K562 (cell line): ENCODE measurements around the gene CNRIP1. TPM values are rescaled to one million over a fixed set of nuclear protein-coding genes. Genes with fewer than 3 reads are reported as not detected.

Source experiments
- ATAC-seq: fragments of 200-7000 bp; cut with Tn5 transposase; 3 replicates; pipeline ENCODE4 v1.9.1; 2020; ENCODE audit warnings: moderate library complexity
- BruUV-seq: library from RNA; stranded (reverse); fragments of 400-500 nt; replicated peaks from 2 replicates; lab custom pipeline; 2021; lab: Mats Ljungman, UMichigan
- CTCF ChIA-PET: fragments of 300-600 bp; formaldehyde crosslinking; extraction: SDS; loops from one replicate; lab custom pipeline; 2021; ENCODE audit warnings: low intra/inter-chr PET ratio; lab: Yijun Ruan, JAX
- POLR2A ChIA-PET: fragments of 300-600, 350-650 bp; sonication (Branson Sonifier 250); formaldehyde crosslinking; extraction: SDS; loops from one replicate; lab custom pipeline; 2021; ENCODE audit warnings: antibody characterized with exemption, inconsistent platforms; lab: Yijun Ruan, JAX
- DNase-seq, 4 experiments: peaks; one replicate each; pipeline versions ENCODE4 v3.0.0 to v3.0.0-alpha.2; 2011 to 2018; ENCODE audit warnings: low spot score in 3 of 4, mixed read lengths in 3 of 4; ENCODE audit errors: extremely low read depth in 1 of 4
- FAIRE-seq: peaks from 2 replicates; lab custom pipeline; 2011; peaks lifted over from hg19 to GRCh38; lab: Jason Lieb, UNC
- H2AFZ ChIP-seq: 2 replicates; pipeline ENCODE4 v1.6.0; 2011; ENCODE audit warnings: low read depth, low read length, control low read depth, inconsistent platforms
- H3K27ac ChIP-seq: fragments of 200-600 bp; 3 replicates; pipeline ENCODE4 v1.8.0; 2011; ENCODE audit warnings: low read depth, mild to moderate bottlenecking, control low read depth, inconsistent platforms, low read length, moderate library complexity, mixed read lengths; ENCODE audit errors: extremely low read depth
- H3K27me3 ChIP-seq, 2 experiments: fragments of 300-600 bp in 1 of 2; 2 replicates in 1 of 2; 3 replicates in 1 of 2; pipeline versions ENCODE4 v1.6.0 to v1.8.0; 2011; ENCODE audit warnings: inconsistent platforms in 2 of 2, low read length in 2 of 2, mild to moderate bottlenecking in 1 of 2, mixed read lengths in 1 of 2, moderate library complexity in 1 of 2; ENCODE audit not compliant: control insufficient read depth in 2 of 2, insufficient read depth in 2 of 2
- H3K36me3 ChIP-seq: fragments of 300-600 bp; 3 replicates; pipeline ENCODE4 v1.8.0; 2011; ENCODE audit warnings: mild to moderate bottlenecking, low read length, inconsistent platforms; ENCODE audit not compliant: control insufficient read depth, insufficient read depth
- H3K4me1 ChIP-seq, 2 experiments: fragments of 200-600 bp in 1 of 2; replicated peaks in 1 of 2; 2 replicates in 1 of 2; 3 replicates in 1 of 2; pipeline versions ENCODE4 v1.5.1 to v1.8.0; 2011; ENCODE audit warnings: inconsistent platforms in 2 of 2, low read length in 2 of 2, mild to moderate bottlenecking in 1 of 2, mixed read lengths in 1 of 2, moderate library complexity in 1 of 2; ENCODE audit not compliant: control insufficient read depth in 2 of 2, insufficient read depth in 2 of 2
- H3K4me2 ChIP-seq: 2 replicates; pipeline ENCODE4 v1.6.1; 2011; ENCODE audit warnings: low read length, control low read depth, inconsistent platforms, mixed read lengths; ENCODE audit not compliant: insufficient read depth
- H3K4me3 ChIP-seq: fragments of 200-600 bp; sonication (generic), shearing (Covaris generic); 2 replicates; pipeline ENCODE4 v1.5.1; 2016; ENCODE audit warnings: control low read depth, inconsistent platforms
- H3K79me2 ChIP-seq: fragments of 200-600 bp; 3 replicates; pipeline ENCODE4 v1.8.0; 2011; ENCODE audit warnings: low read length, inconsistent platforms; ENCODE audit not compliant: control insufficient read depth, insufficient read depth
- H3K9ac ChIP-seq, 2 experiments: 2 replicates each; pipeline versions ENCODE4 v1.6.0 to v1.6.1; 2011; ENCODE audit warnings: low read depth in 2 of 2, low read length in 2 of 2, control low read depth in 1 of 2, inconsistent platforms in 1 of 2, mild to moderate bottlenecking in 1 of 2, mixed read lengths in 1 of 2; ENCODE audit not compliant: insufficient read depth in 1 of 2
- H3K9me1 ChIP-seq: one replicate; pipeline ENCODE4 v1.6.0; 2011; ENCODE audit warnings: inconsistent platforms, mild to moderate bottlenecking, low read length, moderate library complexity; ENCODE audit not compliant: control insufficient read depth, insufficient read depth
- H3K9me3 ChIP-seq: replicated peaks from 2 replicates; pipeline ENCODE4 v1.5.1; 2011; ENCODE audit warnings: low read depth, low read length, inconsistent platforms; ENCODE audit not compliant: control insufficient read depth, insufficient read depth
- H4K20me1 ChIP-seq: replicated peaks from 2 replicates; pipeline ENCODE4 v1.6.1; 2011; ENCODE audit warnings: low read length, inconsistent platforms, mixed read lengths; ENCODE audit not compliant: control insufficient read depth, insufficient read depth
- KLF13 ChIP-seq: fragments of 450-650 bp; IDR thresholded peaks from 2 replicates; pipeline ENCODE4 v1.6.1; 2016; ENCODE audit warnings: missing genetic modification characterization, low read depth, mild to moderate bottlenecking, missing compliant biosample characterization, moderate library complexity, borderline replicate concordance
- NFIX ChIP-seq: fragments of 250-450 bp; sonication (Bioruptor Pico); IDR thresholded peaks from 2 replicates; pipeline ENCODE4 v1.4.0; 2020; ENCODE audit warnings: low read depth, mild to moderate bottlenecking, moderate library complexity
- PRPF4 ChIP-seq: fragments of 200-400 bp; formaldehyde crosslinking; IDR thresholded peaks from one replicate; pipeline ENCODE4 v1.6.1; 2017; ENCODE audit warnings: low read length, low read depth, mild to moderate bottlenecking; ENCODE audit not compliant: insufficient read depth, poor library complexity, severe bottlenecking
- SETDB1 ChIP-seq: IDR thresholded peaks from one replicate; pipeline ENCODE4 v1.6.1; 2012; ENCODE audit warnings: low read length, control low read depth, inconsistent platforms
- TSC22D4 ChIP-seq: fragments of 450-650 bp; IDR thresholded peaks from 2 replicates; pipeline ENCODE4 v1.6.1; 2016; ENCODE audit warnings: missing genetic modification characterization, missing biosample characterization, control low read depth
- ZFP1 ChIP-seq: fragments of 450-650 bp; formaldehyde crosslinking; IDR thresholded peaks from 2 replicates; pipeline ENCODE4 v1.4.0; 2020; ENCODE audit warnings: mild to moderate bottlenecking, mixed read lengths
- ZNF239 ChIP-seq: fragments of 250-450 bp; sonication (Bioruptor Pico); IDR thresholded peaks from 2 replicates; pipeline ENCODE4 v1.4.0; 2020; ENCODE audit warnings: mild to moderate bottlenecking
- ZNF263 ChIP-seq: sonication (generic); formaldehyde crosslinking; IDR thresholded peaks from 2 replicates; pipeline ENCODE4 v1.8.0; 2022; ENCODE audit warnings: mild to moderate bottlenecking, missing genetic modification reagents, borderline replicate concordance
- ZNF589 ChIP-seq: fragments of 200-800 bp; sonication (Bioruptor generic); IDR thresholded peaks from 2 replicates; pipeline ENCODE4 v1.6.1; 2016; ENCODE audit warnings: low read depth, missing genetic modification characterization, missing compliant biosample characterization
- WGBS: fragments of 100-300 bp; shearing (Covaris generic); methylation state at CpG from one replicate; pipeline ENCODE4 v1.1.6; 2016; ENCODE audit warnings: low coverage, mixed read lengths; ENCODE audit not compliant: insufficient coverage; ENCODE audit errors: missing lambda C conversion rate; 5-methylcytosine and 5-hydroxymethylcytosine counted together
- in situ Hi-C: fragments of 300-500 bp; cut with MboI; formaldehyde crosslinking; loops from 4 replicates; pipeline ENCODE4 v1.15.0; 2018; ENCODE audit warnings: inconsistent platforms, mixed read lengths
- intact Hi-C: fragments of 100-400 bp; cut with micrococcal nuclease; formaldehyde crosslinking; loops from 2 replicates; pipeline ENCODE4 v1.14.2; 2022
- polyA plus RNA-seq, 8 experiments: library from polyadenylated mRNA; depleted of rRNA in 4 of 8; stranded (reverse) in 5 of 8; unstranded in 3 of 8; fragments of >200 nt; fragmentation: Nextera tagmentation in 2 of 8; fragmentation: Illumina TruSeq in 1 of 8; extraction: Ambion mirVana in 2 of 8; extraction: Trizol in 1 of 8; gene quantifications; 2 replicates each; pipeline versions ENCODE4 v1.2.1 to v1.2.3, GENCODE V29; 2011 to 2014; ENCODE audit warnings: inconsistent platforms in 1 of 8, missing spikeins in 1 of 8
- total RNA-seq, 7 experiments: library from RNA; depleted of rRNA in 6 of 7; stranded (reverse); fragments of >200 nt in 6 of 7; fragmentation: Illumina TruSeq in 2 of 7; extraction: Trizol in 2 of 7; gene quantifications; 2 replicates each; pipeline versions ENCODE4 v1.2.1 to v1.2.3, GENCODE V29; 2011 to 2021; ENCODE audit warnings: low replicate concordance in 1 of 7
- TF ChIP-seq, protein P1 (sequence below), 2 experiments: fragments of 450-650 bp in 1 of 2; sonication (generic) in 1 of 2; formaldehyde crosslinking; conservative IDR thresholded peaks; 2 replicates each; pipeline versions ENCODE4 v1.4.0 to v1.8.1; 2020 to 2022; ENCODE audit warnings: mild to moderate bottlenecking in 1 of 2, missing genetic modification reagents in 1 of 2
- TF ChIP-seq, protein P2 (sequence below): IDR thresholded peaks from 3 replicates; pipeline ENCODE4 v1.6.1; 2011; ENCODE audit warnings: borderline replicate concordance, mild to moderate bottlenecking; ENCODE audit not compliant: insufficient read length, insufficient read depth
- TF ChIP-seq, protein P3 (sequence below), 2 experiments: fragments of 450-650 bp in 1 of 2; IDR thresholded peaks; 2 replicates each; pipeline ENCODE4 v1.6.1; 2011 to 2017; ENCODE audit warnings: low read depth in 2 of 2, antibody characterized with exemption in 1 of 2, borderline replicate concordance in 1 of 2, low read length in 1 of 2, mild to moderate bottlenecking in 1 of 2, mixed read lengths in 1 of 2; ENCODE audit not compliant: control insufficient read depth in 1 of 2
- TF ChIP-seq, protein P4 (sequence below): fragments of 250-450 bp; sonication (Bioruptor Pico); IDR thresholded peaks from 2 replicates; pipeline ENCODE4 v1.4.0; 2020
- TF ChIP-seq, protein P5 (sequence below): fragments of 450-650 bp; formaldehyde crosslinking; IDR thresholded peaks from 2 replicates; pipeline ENCODE4 v1.4.0; 2022; ENCODE audit warnings: missing genetic modification characterization

Gene CNRIP1
- total and polyA plus RNA-seq, 9 of the 15 experiments (the other 6 are each of a cell fraction or from before 2014, with no cell fraction given) = 0.59 to 2.1 (median 1.5) TPM

DNA sequence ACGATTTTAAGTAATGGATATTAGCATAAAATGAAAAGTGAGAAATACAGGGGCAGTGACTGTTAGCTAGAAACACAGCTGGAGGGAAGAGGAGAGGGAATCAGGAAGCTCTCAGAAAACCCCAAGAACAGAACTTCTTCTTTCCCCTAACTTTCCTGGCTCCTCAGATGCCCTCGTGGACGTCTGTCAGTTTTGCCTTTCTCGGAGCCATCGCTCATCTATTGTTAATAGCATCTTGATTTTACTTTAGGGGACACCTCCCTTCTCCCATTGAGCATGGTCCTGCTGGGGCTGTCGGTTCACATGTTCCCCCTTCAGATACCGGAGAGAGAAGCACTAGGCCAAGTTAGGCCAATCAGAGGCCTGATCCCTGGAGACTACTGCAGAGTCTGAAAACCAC is 43.0 kb upstream of the CNRIP1 start:
- ATAC-seq = no peak
- in situ Hi-C loops (loop anchor here (5.0 kb wide), 1 partner anchor 80 kb away; no protein-coding TSS in a partner anchor), intact Hi-C loops (loop anchor here (1.0 to 2.0 kb wide), 2 partner anchors 40 to 79 kb away; no protein-coding TSS in a partner anchor)
- no peaks in the 10 kb centered on the region for H3K27me3 ChIP-seq
- H3K27ac ChIP-seq = no peak overlapping the region; the same call in 2 of the 3 replicates
- WGBS = 79% methylated on average over 7 of the region's 7 CpGs
- H2AFZ ChIP-seq = peak overlapping the region; percentile 93
- no peak overlapping the region for H3K9ac ChIP-seq
- no peak for FAIRE-seq
- CTCF ChIA-PET = interaction anchor here (1.2 to 1.8 kb wide), 2 partner anchors 79 to 81 kb away, joined by 5 to 24 read pairs; no protein-coding TSS in a partner anchor
- H3K9me3 ChIP-seq = no peaks in the 10 kb centered on the region
- H3K4me2 ChIP-seq = no peak overlapping the region
- peaks cover 0 to 9% of the 10 kb centered on the region in 2 experiments; a peak in 3 of 5 replicates for H3K4me1 ChIP-seq
- no peak overlapping the region for H3K4me3 ChIP-seq
- no peaks in the 10 kb centered on the region for H3K36me3 ChIP-seq
- BruUV-seq = no TSS peak
- H4K20me1 ChIP-seq = no peaks in the 10 kb centered on the region
- no peaks in the 10 kb centered on the region for H3K9me1 ChIP-seq
- H3K79me2 ChIP-seq = no peaks in the 10 kb centered on the region
- POLR2A ChIA-PET = interaction anchor here (0.9 kb wide), 1 partner anchor 8 kb away, joined by 3 read pairs; no protein-coding TSS in a partner anchor
- no peak for DNase-seq
- TF ChIP-seq SETDB1 (no peak), ZNF589 (CRISPR knock-in tag) (no peak), NFIX (no peak), ZFP1 (CRISPR knock-in tag) (no peak), PRPF4 (no peak), ZNF239 (no peak), ZNF263 (CRISPR knock-in tag) (no peak), KLF13 (no peak), TSC22D4 (tag) (no peak)
- TF ChIP-seq, protein P1, sequence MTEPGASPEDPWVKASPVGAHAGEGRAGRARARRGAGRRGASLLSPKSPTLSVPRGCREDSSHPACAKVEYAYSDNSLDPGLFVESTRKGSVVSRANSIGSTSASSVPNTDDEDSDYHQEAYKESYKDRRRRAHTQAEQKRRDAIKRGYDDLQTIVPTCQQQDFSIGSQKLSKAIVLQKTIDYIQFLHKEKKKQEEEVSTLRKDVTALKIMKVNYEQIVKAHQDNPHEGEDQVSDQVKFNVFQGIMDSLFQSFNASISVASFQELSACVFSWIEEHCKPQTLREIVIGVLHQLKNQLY (CRISPR knock-in tag; conservative IDR thresholded peaks at IDR 0.05) = no peak
- TF ChIP-seq, protein P2, sequence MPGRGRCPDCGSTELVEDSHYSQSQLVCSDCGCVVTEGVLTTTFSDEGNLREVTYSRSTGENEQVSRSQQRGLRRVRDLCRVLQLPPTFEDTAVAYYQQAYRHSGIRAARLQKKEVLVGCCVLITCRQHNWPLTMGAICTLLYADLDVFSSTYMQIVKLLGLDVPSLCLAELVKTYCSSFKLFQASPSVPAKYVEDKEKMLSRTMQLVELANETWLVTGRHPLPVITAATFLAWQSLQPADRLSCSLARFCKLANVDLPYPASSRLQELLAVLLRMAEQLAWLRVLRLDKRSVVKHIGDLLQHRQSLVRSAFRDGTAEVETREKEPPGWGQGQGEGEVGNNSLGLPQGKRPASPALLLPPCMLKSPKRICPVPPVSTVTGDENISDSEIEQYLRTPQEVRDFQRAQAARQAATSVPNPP = no peak
- TF ChIP-seq, protein P3, sequence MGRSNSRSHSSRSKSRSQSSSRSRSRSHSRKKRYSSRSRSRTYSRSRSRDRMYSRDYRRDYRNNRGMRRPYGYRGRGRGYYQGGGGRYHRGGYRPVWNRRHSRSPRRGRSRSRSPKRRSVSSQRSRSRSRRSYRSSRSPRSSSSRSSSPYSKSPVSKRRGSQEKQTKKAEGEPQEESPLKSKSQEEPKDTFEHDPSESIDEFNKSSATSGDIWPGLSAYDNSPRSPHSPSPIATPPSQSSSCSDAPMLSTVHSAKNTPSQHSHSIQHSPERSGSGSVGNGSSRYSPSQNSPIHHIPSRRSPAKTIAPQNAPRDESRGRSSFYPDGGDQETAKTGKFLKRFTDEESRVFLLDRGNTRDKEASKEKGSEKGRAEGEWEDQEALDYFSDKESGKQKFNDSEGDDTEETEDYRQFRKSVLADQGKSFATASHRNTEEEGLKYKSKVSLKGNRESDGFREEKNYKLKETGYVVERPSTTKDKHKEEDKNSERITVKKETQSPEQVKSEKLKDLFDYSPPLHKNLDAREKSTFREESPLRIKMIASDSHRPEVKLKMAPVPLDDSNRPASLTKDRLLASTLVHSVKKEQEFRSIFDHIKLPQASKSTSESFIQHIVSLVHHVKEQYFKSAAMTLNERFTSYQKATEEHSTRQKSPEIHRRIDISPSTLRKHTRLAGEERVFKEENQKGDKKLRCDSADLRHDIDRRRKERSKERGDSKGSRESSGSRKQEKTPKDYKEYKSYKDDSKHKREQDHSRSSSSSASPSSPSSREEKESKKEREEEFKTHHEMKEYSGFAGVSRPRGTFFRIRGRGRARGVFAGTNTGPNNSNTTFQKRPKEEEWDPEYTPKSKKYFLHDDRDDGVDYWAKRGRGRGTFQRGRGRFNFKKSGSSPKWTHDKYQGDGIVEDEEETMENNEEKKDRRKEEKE (IDR thresholded peaks at IDR 0.05; ENCODE audit: borderline replicate concordance in 1 of 2, control insufficient read depth in 1 of 2, low read depth in 2 of 2, low read length in 1 of 2) = no peak
- TF ChIP-seq, protein P4, sequence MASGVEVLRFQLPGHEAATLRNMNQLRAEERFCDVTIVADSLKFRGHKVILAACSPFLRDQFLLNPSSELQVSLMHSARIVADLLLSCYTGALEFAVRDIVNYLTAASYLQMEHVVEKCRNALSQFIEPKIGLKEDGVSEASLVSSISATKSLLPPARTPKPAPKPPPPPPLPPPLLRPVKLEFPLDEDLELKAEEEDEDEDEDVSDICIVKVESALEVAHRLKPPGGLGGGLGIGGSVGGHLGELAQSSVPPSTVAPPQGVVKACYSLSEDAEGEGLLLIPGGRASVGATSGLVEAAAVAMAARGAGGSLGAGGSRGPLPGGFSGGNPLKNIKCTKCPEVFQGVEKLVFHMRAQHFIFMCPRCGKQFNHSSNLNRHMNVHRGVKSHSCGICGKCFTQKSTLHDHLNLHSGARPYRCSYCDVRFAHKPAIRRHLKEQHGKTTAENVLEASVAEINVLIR = no peak
- TF ChIP-seq, protein P5, sequence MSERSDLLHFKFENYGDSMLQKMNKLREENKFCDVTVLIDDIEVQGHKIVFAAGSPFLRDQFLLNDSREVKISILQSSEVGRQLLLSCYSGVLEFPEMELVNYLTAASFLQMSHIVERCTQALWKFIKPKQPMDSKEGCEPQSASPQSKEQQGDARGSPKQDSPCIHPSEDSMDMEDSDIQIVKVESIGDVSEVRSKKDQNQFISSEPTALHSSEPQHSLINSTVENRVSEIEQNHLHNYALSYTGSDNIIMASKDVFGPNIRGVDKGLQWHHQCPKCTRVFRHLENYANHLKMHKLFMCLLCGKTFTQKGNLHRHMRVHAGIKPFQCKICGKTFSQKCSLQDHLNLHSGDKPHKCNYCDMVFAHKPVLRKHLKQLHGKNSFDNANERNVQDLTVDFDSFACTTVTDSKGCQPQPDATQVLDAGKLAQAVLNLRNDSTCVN = no peak
